K562 (cell line): ENCODE measurements around the gene KCTD7. TPM values are rescaled to one million over a fixed set of nuclear protein-coding genes. Genes with fewer than 3 reads are reported as not detected.
A peak's percentile ranks its signal among the peaks of the same experiment; 100 is the strongest.

ENCODE experiments used
- BDP1 ChIP-seq: IDR thresholded peaks from 3 replicates; pipeline ENCODE4 v1.6.1; 2011; ENCODE audit not compliant: insufficient read length, insufficient read depth
- CREBBP ChIP-seq: IDR thresholded peaks from one replicate; pipeline ENCODE4 v1.6.1; 2012; ENCODE audit warnings: low read depth, mild to moderate bottlenecking, control low read depth, inconsistent platforms, low read length
- E2F3 ChIP-seq: fragments of 250-450 bp; sonication (Bioruptor Pico); IDR thresholded peaks from 2 replicates; pipeline ENCODE4 v1.4.0; 2020; ENCODE audit warnings: mild to moderate bottlenecking
- ETV5 ChIP-seq: sonication (generic); formaldehyde crosslinking; IDR thresholded peaks from 2 replicates; pipeline ENCODE4 v1.4.0; 2020; ENCODE audit warnings: low read depth, mild to moderate bottlenecking, missing genetic modification reagents
- HNRNPH1 ChIP-seq: fragments of 200-400 bp; formaldehyde crosslinking; optimal IDR thresholded peaks from 2 replicates; pipeline ENCODE3; 2017; ENCODE audit warnings: low read depth, mild to moderate bottlenecking, low read length, moderate library complexity
- HNRNPLL ChIP-seq: fragments of 200-400 bp; formaldehyde crosslinking; IDR thresholded peaks from 2 replicates; pipeline ENCODE4 v1.6.1; 2017; ENCODE audit warnings: low read length, low read depth, mild to moderate bottlenecking; ENCODE audit not compliant: poor library complexity, severe bottlenecking
- MTA1 ChIP-seq: fragments of 450-650 bp; IDR thresholded peaks from 2 replicates; pipeline ENCODE4 v1.6.1; 2017; ENCODE audit warnings: borderline replicate concordance
- MXI1 ChIP-seq: IDR thresholded peaks from 2 replicates; pipeline ENCODE4 v1.6.1; 2011; ENCODE audit warnings: low read depth, mild to moderate bottlenecking, improper control_type of control experiment, low read length
- PURB ChIP-seq: sonication (generic); formaldehyde crosslinking; IDR thresholded peaks from 2 replicates; pipeline ENCODE4 v1.9.0; 2021; ENCODE audit warnings: low read depth, mild to moderate bottlenecking, missing genetic modification reagents
- RBM39 ChIP-seq: fragments of 200-400 bp; formaldehyde crosslinking; optimal IDR thresholded peaks from 2 replicates; pipeline ENCODE3; 2018; ENCODE audit warnings: low read depth, low read length
- SAP30 ChIP-seq: fragments of 200-600 bp; sonication (generic); IDR thresholded peaks from 2 replicates; pipeline ENCODE4 v1.6.1; 2012; ENCODE audit warnings: borderline replicate concordance, low read depth, mild to moderate bottlenecking, moderate library complexity, low read length, control low read depth, inconsistent platforms; ENCODE audit not compliant: insufficient read depth, poor library complexity, severe bottlenecking
- SMARCA5 ChIP-seq: fragments of 450-650 bp; IDR thresholded peaks from 2 replicates; pipeline ENCODE4 v1.6.1; 2016
- ZBTB17 ChIP-seq: fragments of 450-650 bp; formaldehyde crosslinking; IDR thresholded peaks from 2 replicates; pipeline ENCODE4 v1.4.0; 2020; ENCODE audit warnings: mild to moderate bottlenecking
- ZNF224 ChIP-seq: sonication (generic); formaldehyde crosslinking; IDR thresholded peaks from 2 replicates; pipeline ENCODE4 v1.8.0; 2022; ENCODE audit warnings: mild to moderate bottlenecking, missing genetic modification reagents
- ZNF644 ChIP-seq: fragments of 200-800 bp; sonication (Bioruptor generic); IDR thresholded peaks from 2 replicates; pipeline ENCODE4 v1.6.1; 2016; ENCODE audit warnings: low read depth, missing genetic modification characterization, missing compliant biosample characterization
- ZNF830 ChIP-seq: fragments of 250-450 bp; sonication (Bioruptor Pico); IDR thresholded peaks from 2 replicates; pipeline ENCODE4 v1.5.0; 2021; ENCODE audit warnings: mild to moderate bottlenecking
- polyA plus RNA-seq, 8 experiments: library from polyadenylated mRNA; depleted of rRNA in 4 of 8; stranded (reverse) in 5 of 8; unstranded in 3 of 8; fragments of >200 nt; fragmentation: Nextera tagmentation in 2 of 8; fragmentation: Illumina TruSeq in 1 of 8; extraction: Ambion mirVana in 2 of 8; extraction: Trizol in 1 of 8; gene quantifications; 2 replicates each; pipeline versions ENCODE4 v1.2.1 to v1.2.3, GENCODE V29; 2011 to 2014; ENCODE audit warnings: inconsistent platforms in 1 of 8, missing spikeins in 1 of 8
- total RNA-seq, 7 experiments: library from RNA; depleted of rRNA in 6 of 7; stranded (reverse); fragments of >200 nt in 6 of 7; fragmentation: Illumina TruSeq in 2 of 7; extraction: Trizol in 2 of 7; gene quantifications; 2 replicates each; pipeline versions ENCODE4 v1.2.1 to v1.2.3, GENCODE V29; 2011 to 2021; ENCODE audit warnings: low replicate concordance in 1 of 7
- TF ChIP-seq, protein P1 (sequence below): conservative IDR thresholded peaks from 2 replicates; pipeline ENCODE4 v1.6.1; 2011; ENCODE audit warnings: low read depth, mild to moderate bottlenecking, low read length; ENCODE audit not compliant: control insufficient read depth
- TF ChIP-seq, protein P2 (sequence below): fragments of 250-450 bp; sonication (Bioruptor Pico); IDR thresholded peaks from 2 replicates; pipeline ENCODE4 v1.4.0; 2020; ENCODE audit warnings: mild to moderate bottlenecking
- TF ChIP-seq, protein P3 (sequence below): fragments of 250-450 bp; sonication (Bioruptor Pico); IDR thresholded peaks from 2 replicates; pipeline ENCODE4 v1.5.0; 2021
- TF ChIP-seq, protein P4 (sequence below): fragments of 450-650 bp; IDR thresholded peaks from 2 replicates; pipeline ENCODE4 v1.6.1; 2017; ENCODE audit warnings: antibody characterized with exemption
- TF ChIP-seq, protein P5 (sequence below): fragments of 250-450 bp; sonication (Bioruptor Pico); IDR thresholded peaks from 2 replicates; pipeline ENCODE4 v1.8.0; 2022; ENCODE audit warnings: moderate library complexity, mild to moderate bottlenecking, inconsistent platforms

The KCTD7 gene
- total and polyA plus RNA-seq, 9 of the 15 experiments (the other 6 are each of a cell fraction or from before 2014, with no cell fraction given), result 1.5 to 26.0 (median 9.0) TPM

DNA sequence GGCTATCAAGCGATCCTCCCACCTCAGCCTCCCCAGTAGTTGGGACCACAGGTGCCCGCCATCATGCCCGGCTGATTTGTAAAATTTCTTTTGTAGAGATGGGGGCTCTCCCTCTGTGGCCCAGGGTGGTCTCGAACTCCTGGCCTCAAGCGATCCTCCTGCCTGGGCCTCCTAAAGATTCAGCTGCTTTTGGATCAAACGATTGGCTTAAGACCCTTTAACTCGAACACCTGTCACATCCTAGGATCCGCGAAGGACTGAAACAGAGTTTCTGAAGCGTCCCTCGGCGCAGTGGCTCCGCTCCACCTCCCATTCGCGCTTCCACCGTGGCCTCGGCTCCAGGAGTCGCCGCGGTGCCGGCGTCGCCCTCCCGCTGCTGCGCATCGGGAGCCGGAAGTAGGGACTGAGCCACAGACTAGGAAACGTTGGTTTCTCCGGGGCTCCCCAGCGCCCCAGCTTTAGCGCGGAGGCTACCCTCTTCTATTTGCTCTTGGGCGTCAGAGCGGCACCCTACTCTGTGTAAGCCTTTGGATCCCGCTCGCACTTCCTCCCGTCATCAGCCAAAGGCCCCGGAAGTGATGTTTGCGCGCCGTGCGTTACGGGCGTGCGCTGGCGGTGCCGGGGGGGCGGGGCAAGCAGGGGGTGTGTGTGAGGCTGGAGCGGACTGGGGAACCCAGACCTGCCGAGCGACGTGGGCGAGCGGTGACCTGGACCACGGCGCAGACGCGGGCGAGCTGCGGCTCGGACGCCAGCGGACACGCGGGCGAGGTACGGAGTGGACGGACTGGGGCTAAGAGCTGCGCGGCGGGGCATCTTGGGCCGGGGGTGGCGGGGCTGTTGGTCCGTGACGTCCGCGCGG lies 53.0 kb downstream of the KCTD7 start (continued):
- TF ChIP-seq ETV5 (CRISPR knock-in tag) (peak; percentile 79), ZBTB17 (CRISPR knock-in tag) (peak; percentile 90), ZNF224 (CRISPR knock-in tag) (no peak), E2F3 (no peak), BDP1 (no peak), ZNF830 (no peak), PURB (CRISPR knock-in tag) (no peak), SMARCA5 (no peak), ZNF644 (tag) (no peak), RBM39 (no peak), SAP30 (peak; percentile 47), CREBBP (no peak), MTA1 (0 out of 2 replicates have a peak, but pooled peaks have one; percentile 16), HNRNPLL (peak; percentile 95), HNRNPH1 (no peak), MXI1 (peak; percentile 68; the same call in 1 of the 2 replicates)
- TF ChIP-seq, protein P1, sequence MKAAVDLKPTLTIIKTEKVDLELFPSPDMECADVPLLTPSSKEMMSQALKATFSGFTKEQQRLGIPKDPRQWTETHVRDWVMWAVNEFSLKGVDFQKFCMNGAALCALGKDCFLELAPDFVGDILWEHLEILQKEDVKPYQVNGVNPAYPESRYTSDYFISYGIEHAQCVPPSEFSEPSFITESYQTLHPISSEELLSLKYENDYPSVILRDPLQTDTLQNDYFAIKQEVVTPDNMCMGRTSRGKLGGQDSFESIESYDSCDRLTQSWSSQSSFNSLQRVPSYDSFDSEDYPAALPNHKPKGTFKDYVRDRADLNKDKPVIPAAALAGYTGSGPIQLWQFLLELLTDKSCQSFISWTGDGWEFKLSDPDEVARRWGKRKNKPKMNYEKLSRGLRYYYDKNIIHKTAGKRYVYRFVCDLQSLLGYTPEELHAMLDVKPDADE, result peak; percentile 26; the same call in 1 of the 2 replicates
- TF ChIP-seq, protein P2, sequence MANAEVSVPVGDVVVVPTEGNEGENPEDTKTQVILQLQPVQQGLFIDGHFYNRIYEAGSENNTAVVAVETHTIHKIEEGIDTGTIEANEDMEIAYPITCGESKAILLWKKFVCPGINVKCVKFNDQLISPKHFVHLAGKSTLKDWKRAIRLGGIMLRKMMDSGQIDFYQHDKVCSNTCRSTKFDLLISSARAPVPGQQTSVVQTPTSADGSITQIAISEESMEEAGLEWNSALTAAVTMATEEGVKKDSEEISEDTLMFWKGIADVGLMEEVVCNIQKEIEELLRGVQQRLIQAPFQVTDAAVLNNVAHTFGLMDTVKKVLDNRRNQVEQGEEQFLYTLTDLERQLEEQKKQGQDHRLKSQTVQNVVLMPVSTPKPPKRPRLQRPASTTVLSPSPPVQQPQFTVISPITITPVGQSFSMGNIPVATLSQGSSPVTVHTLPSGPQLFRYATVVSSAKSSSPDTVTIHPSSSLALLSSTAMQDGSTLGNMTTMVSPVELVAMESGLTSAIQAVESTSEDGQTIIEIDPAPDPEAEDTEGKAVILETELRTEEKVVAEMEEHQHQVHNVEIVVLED, result peak; percentile 95
- TF ChIP-seq, protein P3, sequence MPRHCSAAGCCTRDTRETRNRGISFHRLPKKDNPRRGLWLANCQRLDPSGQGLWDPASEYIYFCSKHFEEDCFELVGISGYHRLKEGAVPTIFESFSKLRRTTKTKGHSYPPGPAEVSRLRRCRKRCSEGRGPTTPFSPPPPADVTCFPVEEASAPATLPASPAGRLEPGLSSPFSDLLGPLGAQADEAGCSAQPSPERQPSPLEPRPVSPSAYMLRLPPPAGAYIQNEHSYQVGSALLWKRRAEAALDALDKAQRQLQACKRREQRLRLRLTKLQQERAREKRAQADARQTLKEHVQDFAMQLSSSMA (CRISPR knock-in tag), result 0 out of 2 replicates have a peak, but pooled peaks have one; percentile 62
- TF ChIP-seq, protein P4, sequence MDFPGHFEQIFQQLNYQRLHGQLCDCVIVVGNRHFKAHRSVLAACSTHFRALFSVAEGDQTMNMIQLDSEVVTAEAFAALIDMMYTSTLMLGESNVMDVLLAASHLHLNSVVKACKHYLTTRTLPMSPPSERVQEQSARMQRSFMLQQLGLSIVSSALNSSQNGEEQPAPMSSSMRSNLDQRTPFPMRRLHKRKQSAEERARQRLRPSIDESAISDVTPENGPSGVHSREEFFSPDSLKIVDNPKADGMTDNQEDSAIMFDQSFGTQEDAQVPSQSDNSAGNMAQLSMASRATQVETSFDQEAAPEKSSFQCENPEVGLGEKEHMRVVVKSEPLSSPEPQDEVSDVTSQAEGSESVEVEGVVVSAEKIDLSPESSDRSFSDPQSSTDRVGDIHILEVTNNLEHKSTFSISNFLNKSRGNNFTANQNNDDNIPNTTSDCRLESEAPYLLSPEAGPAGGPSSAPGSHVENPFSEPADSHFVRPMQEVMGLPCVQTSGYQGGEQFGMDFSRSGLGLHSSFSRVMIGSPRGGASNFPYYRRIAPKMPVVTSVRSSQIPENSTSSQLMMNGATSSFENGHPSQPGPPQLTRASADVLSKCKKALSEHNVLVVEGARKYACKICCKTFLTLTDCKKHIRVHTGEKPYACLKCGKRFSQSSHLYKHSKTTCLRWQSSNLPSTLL, result no peak
- TF ChIP-seq, protein P5, sequence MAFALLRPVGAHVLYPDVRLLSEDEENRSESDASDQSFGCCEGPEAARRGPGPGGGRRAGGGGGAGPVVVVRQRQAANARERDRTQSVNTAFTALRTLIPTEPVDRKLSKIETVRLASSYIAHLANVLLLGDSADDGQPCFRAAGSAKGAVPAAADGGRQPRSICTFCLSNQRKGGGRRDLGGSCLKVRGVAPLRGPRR (CRISPR knock-in tag), result no peak
